Umbilical cord (tissue), 2 donors: ENCODE results near the gene GPSM1. TPM values are rescaled to one million over a fixed set of nuclear protein-coding genes. Genes with fewer than 3 reads are reported as not detected.

Experiments used
- DNase-seq: peaks from one replicate; pipeline ENCODE4 v3.0.0-alpha.2; 2015; ENCODE audit warnings: low spot score
- total RNA-seq: library from RNA; depleted of rRNA; stranded (reverse); fragments of >200 nt; gene quantifications from one replicate; pipeline ENCODE4 v1.2.3, GENCODE V29; 2014; ENCODE audit warnings: low replicate concordance; ENCODE audit not compliant: insufficient read depth

Gene GPSM1
- total RNA-seq, result 46.5 TPM

GRCh38 chr9:136327304-136327974 lies at the start of gene GPSM1:
TSS of gene GPSM1 (plus strand) at chr9:136327539. CDS start at chr9:136327696, 157 bp downstream.
- DNase-seq, result peak; percentile 66

- no peak for DNase-seq
These were observed 49.6 kb upstream of the GPSM1 start for GRCh38 chr9:136277746-136278145.

- DNase-seq, result no peak
These were observed 49.1 kb upstream of the GPSM1 start for GRCh38 chr9:136278221-136278620.

GRCh38 chr9:136278894-136279293 lies 48.4 kb upstream of the GPSM1 start:
- no peak for DNase-seq

GRCh38 chr9:136279471-136279870 lies 47.9 kb upstream of the GPSM1 start:
- no peak for DNase-seq

- no peak for DNase-seq
These were observed 46.6 kb upstream of the GPSM1 start for GRCh38 chr9:136280535-136281315.

GRCh38 chr9:136281421-136282271 lies 45.7 kb upstream of the GPSM1 start:
- DNase-seq, result no peak

GRCh38 chr9:136282272-136282861 lies 45.0 kb upstream of the GPSM1 start:
- no peak for DNase-seq

GRCh38 chr9:136283291-136284235 lies 43.8 kb upstream of the GPSM1 start:
- DNase-seq, result peak; percentile 74

GRCh38 chr9:136284311-136284710 lies 43.0 kb upstream of the GPSM1 start:
- DNase-seq, result no peak

GRCh38 chr9:136284951-136285350 lies 42.4 kb upstream of the GPSM1 start:
- no peak for DNase-seq

- DNase-seq, result no peak
These were observed 41.6 kb upstream of the GPSM1 start for GRCh38 chr9:136285501-136286358.

GRCh38 chr9:136286359-136286986 lies 40.9 kb upstream of the GPSM1 start:
- DNase-seq, result no peak

GRCh38 chr9:136286987-136287379 lies 40.4 kb upstream of the GPSM1 start:
- no peak for DNase-seq

GRCh38 chr9:136287960-136288753 lies 39.2 kb upstream of the GPSM1 start:
- no peak for DNase-seq

GRCh38 chr9:136289651-136290507 lies 37.5 kb upstream of the GPSM1 start:
- no peak for DNase-seq

- DNase-seq, result no peak
These were observed 36.8 kb upstream of the GPSM1 start for GRCh38 chr9:136290508-136291000.
